ENCODE data around the gene DNAH3. TPM values are rescaled to one million over a fixed set of nuclear protein-coding genes. Genes with fewer than 3 reads are reported as not detected.

Gene DNAH3
- total and polyA plus RNA-seq, 2 experiments from 2014 or later = 0.70 to 1.3 TPM

GRCh38 chr16:21175397-21175796 lies 24.8 kb upstream of the DNAH3 start (continued):
- TF ChIP-seq ZNF462 (CRISPR knock-in tag; IDR thresholded peaks at IDR 0.05) (no peak), ZNF331 (CRISPR knock-in tag; IDR thresholded peaks at IDR 0.05; ENCODE audit: low read depth) (no peak), CREB1 (CRISPR knock-in tag; IDR thresholded peaks at IDR 0.05; ENCODE audit: low read depth) (no peak)

DNA sequence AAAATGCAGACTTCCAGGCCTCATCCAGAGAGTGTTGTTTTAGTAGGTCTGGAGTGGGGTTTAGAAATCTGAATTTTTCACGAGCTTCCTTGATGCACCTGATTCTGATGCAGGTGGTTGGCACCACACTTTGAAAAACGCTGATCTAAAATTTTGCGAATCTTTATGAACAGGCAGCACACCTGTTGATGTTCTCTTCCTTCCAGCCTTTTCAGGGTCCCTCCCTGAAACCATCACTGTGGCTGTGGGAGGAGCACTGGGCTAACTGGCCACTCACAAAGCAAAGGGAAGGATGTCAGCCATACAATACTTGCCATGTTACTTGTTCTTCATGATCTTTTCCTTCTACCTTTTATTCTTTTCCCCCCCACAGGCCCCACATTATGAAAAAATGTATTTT lies 22.0 kb upstream of the DNAH3 start:
- Mint-ChIP-seq H3K27ac (no peak overlapping the region), H3K4me3 (no peak overlapping the region), H3K36me3 (ENCODE audit: low read depth) (peaks cover 76% of the 10 kb centered on the region), H3K4me1 (no peaks in the 10 kb centered on the region), H3K27me3 (ENCODE audit: insufficient read depth, low read depth, poor library complexity) (no peaks in the 10 kb centered on the region), H3K9me3 (no peaks in the 10 kb centered on the region)
- H3K4me1 ChIP-seq (ENCODE audit: insufficient read depth) = no peaks in the 10 kb centered on the region
- no peaks in the 10 kb centered on the region for H3K27me3 ChIP-seq (ENCODE audit: insufficient read depth)
- H4K20me1 ChIP-seq (replicated peaks; ENCODE audit: insufficient read depth) = peaks cover 5% of the 10 kb centered on the region; the same call in 1 of the 2 replicates
- H3K27ac ChIP-seq (ENCODE audit: low read depth) = no peak overlapping the region
- peaks cover 34% of the 10 kb centered on the region for H3K36me3 ChIP-seq (ENCODE audit: insufficient read depth)
- TF ChIP-seq, protein P1, sequence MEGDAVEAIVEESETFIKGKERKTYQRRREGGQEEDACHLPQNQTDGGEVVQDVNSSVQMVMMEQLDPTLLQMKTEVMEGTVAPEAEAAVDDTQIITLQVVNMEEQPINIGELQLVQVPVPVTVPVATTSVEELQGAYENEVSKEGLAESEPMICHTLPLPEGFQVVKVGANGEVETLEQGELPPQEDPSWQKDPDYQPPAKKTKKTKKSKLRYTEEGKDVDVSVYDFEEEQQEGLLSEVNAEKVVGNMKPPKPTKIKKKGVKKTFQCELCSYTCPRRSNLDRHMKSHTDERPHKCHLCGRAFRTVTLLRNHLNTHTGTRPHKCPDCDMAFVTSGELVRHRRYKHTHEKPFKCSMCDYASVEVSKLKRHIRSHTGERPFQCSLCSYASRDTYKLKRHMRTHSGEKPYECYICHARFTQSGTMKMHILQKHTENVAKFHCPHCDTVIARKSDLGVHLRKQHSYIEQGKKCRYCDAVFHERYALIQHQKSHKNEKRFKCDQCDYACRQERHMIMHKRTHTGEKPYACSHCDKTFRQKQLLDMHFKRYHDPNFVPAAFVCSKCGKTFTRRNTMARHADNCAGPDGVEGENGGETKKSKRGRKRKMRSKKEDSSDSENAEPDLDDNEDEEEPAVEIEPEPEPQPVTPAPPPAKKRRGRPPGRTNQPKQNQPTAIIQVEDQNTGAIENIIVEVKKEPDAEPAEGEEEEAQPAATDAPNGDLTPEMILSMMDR (conservative IDR thresholded peaks at IDR 0.05; ENCODE audit: low read depth in 2 of 2) = no peak
- TF ChIP-seq ZNF462 (CRISPR knock-in tag; IDR thresholded peaks at IDR 0.05) (no peak), JUNB (IDR thresholded peaks at IDR 0.05; ENCODE audit: unreplicated experiment) (no peak), CREB1 (CRISPR knock-in tag; IDR thresholded peaks at IDR 0.05; ENCODE audit: low read depth) (no peak), STAT1 (IDR thresholded peaks at IDR 0.05; ENCODE audit: unreplicated experiment) (no peak)
- no peak overlapping the region for H3K4me2 ChIP-seq
- no peak overlapping the region for H3K4me3 ChIP-seq
- H3K79me2 ChIP-seq (replicated peaks; ENCODE audit: insufficient read depth) = peaks cover 3% of the 10 kb centered on the region; the same call in 1 of the 2 replicates
- H3F3A ChIP-seq (replicated peaks; ENCODE audit: low read depth) = no peaks in the 10 kb centered on the region
- ATAC-seq (no peak), DNase-seq (ENCODE audit: low spot score) (no peak)
- H2AFZ ChIP-seq = no peak overlapping the region
- H3K9me2 ChIP-seq (ENCODE audit: insufficient read depth) = no peaks in the 10 kb centered on the region

Data from GM23338 (cell line).